SJCRH30 (cell line): Measurements from ENCODE around the gene LAMA5. TPM values are rescaled to one million over a fixed set of nuclear protein-coding genes. Genes with fewer than 3 reads are reported as not detected.

Experiments used
- DNase-seq, 2 experiments: peaks; one replicate each; pipeline ENCODE4 v3.0.0-alpha.2; 2015 to 2020
- H3K27ac ChIP-seq: fragments of 250-450 bp; sonication (Bioruptor Pico); 2 replicates; pipeline ENCODE4 v1.5.1; 2020; ENCODE audit warnings: mild to moderate bottlenecking, moderate library complexity
- H3K27me3 ChIP-seq: fragments of 250-450 bp; sonication (Bioruptor Pico); 2 replicates; pipeline ENCODE4 v1.5.1; 2020; ENCODE audit warnings: mild to moderate bottlenecking, moderate library complexity
- H3K36me3 ChIP-seq: fragments of 250-450 bp; sonication (Bioruptor Pico); 2 replicates; pipeline ENCODE4 v1.5.1; 2020; ENCODE audit warnings: mild to moderate bottlenecking, moderate library complexity
- H3K4me1 ChIP-seq: fragments of 250-450 bp; sonication (Bioruptor Pico); 2 replicates; pipeline ENCODE4 v1.5.1; 2020; ENCODE audit warnings: mild to moderate bottlenecking, moderate library complexity
- H3K4me3 ChIP-seq: fragments of 250-450 bp; sonication (Bioruptor Pico); 2 replicates; pipeline ENCODE4 v1.5.1; 2020; ENCODE audit warnings: mild to moderate bottlenecking, moderate library complexity
- H3K9me3 ChIP-seq: fragments of 250-450 bp; sonication (Bioruptor Pico); replicated peaks from 2 replicates; pipeline ENCODE4 v1.5.1; 2020; ENCODE audit warnings: mild to moderate bottlenecking, moderate library complexity
- total RNA-seq: library from RNA; depleted of rRNA; stranded (reverse); fragments of >200 nt; shearing (Covaris generic); gene quantifications from 2 replicates; pipeline ENCODE4 v1.2.3, GENCODE V29; 2014

The LAMA5 gene
- total RNA-seq, 1 experiment from 2014 or later: 43.8 TPM

GRCh38 chr20:62408055-62408454 is 40.9 kb upstream of the LAMA5 start:
- no peak overlapping the region for H3K4me3 ChIP-seq
- H3K27me3 ChIP-seq: peaks cover 47% of the 10 kb centered on the region
- no peaks in the 10 kb centered on the region for H3K9me3 ChIP-seq
- no peaks in the 10 kb centered on the region for H3K36me3 ChIP-seq
- no peak for DNase-seq
- H3K4me1 ChIP-seq: peaks cover 8% of the 10 kb centered on the region; the same call in 1 of the 2 replicates
- no peak overlapping the region for H3K27ac ChIP-seq

GRCh38 chr20:62407221-62407992 is 40.3 kb upstream of the LAMA5 start, which contains the start of gene CABLES2:
TSS of gene CABLES2 (minus strand) at chr20:62407285. CDS start at chr20:62407276, 9 bp downstream.
- Histone ChIP-seq H3K27me3 (peaks cover 41% of the 10 kb centered on the region), H3K27ac (no peak within 1 kb of the TSS), H3K9me3 (no peaks in the 10 kb centered on the region), H3K4me3 (peak within 1 kb of the TSS; percentile 70), H3K4me1 (peaks cover 8% of the 10 kb centered on the region; the same call in 1 of the 2 replicates), H3K36me3 (no peaks in the 10 kb centered on the region)
- peak; percentile 98 to 99 for DNase-seq

- no peak for DNase-seq
- Histone ChIP-seq H3K4me1 (peaks cover 8% of the 10 kb centered on the region; the same call in 1 of the 2 replicates), H3K36me3 (no peaks in the 10 kb centered on the region), H3K27me3 (peaks cover 41% of the 10 kb centered on the region), H3K9me3 (no peaks in the 10 kb centered on the region), H3K27ac (no peak overlapping the region), H3K4me3 (peak overlapping the region; percentile 70)
Measured at GRCh38 chr20:62406635-62407176, 39.6 kb upstream of the LAMA5 start.

DNA sequence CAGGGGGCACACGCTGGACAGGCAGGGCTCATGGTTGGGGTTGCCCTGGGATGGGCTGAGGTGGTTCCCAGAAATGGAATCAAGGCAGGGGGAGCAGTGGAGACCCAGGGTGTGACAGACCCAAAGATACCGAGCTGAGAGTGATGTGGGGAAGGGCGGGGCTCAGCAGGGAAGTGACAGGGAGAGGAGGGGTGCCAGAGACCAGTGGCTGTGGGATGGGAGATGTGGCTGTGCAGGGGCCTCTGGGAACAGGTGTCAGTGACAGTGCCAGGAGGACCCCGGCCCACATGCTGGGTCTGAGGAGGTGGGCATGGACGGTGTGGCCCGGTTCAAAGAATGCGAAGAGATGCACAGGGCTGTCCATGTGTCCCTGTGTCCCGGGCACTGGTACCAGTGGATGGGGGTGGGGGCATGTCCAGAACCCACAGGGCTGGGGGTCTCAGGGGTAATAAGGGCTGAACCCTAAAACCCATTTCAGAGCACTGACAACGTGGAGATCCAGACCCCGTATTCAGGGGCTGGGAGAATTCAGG is 38.9 kb upstream of the LAMA5 start:
- Histone ChIP-seq H3K9me3 (no peaks in the 10 kb centered on the region), H3K27me3 (peaks cover 34% of the 10 kb centered on the region), H3K4me3 (peak overlapping the region; percentile 70), H3K36me3 (no peaks in the 10 kb centered on the region), H3K27ac (no peak overlapping the region), H3K4me1 (peaks cover 8% of the 10 kb centered on the region; the same call in 1 of the 2 replicates)
- DNase-seq: no peak

- no peaks in the 10 kb centered on the region for H3K9me3 ChIP-seq
- peaks cover 30% of the 10 kb centered on the region for H3K27me3 ChIP-seq
- H3K27ac ChIP-seq: no peak overlapping the region
- H3K4me1 ChIP-seq: peaks cover 8% of the 10 kb centered on the region; the same call in 1 of the 2 replicates
- H3K36me3 ChIP-seq: no peaks in the 10 kb centered on the region
- H3K4me3 ChIP-seq: no peak overlapping the region
- peak; percentile 81 to 82 for DNase-seq
Measured at GRCh38 chr20:62405108-62405980, 38.2 kb upstream of the LAMA5 start.

DNA sequence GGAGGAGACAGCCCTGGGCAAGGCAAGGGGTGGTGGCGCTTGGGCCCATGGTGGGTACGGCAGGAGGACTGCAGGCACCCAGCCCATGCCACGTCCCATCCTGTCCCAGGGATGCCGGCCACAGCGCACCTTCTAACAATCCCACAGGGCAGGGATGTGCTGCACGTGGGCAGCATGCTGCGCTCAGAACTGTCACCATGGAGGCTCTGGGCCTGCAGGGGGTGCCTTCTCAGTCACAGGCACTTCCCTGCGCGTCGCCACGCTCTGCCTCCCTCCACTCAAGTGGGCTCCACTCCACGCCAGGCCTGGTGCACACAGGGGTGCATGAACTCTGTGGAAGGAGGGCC is 37.6 kb upstream of the LAMA5 start:
- Histone ChIP-seq H3K27ac (no peak overlapping the region), H3K36me3 (no peaks in the 10 kb centered on the region), H3K27me3 (peaks cover 24% of the 10 kb centered on the region), H3K4me1 (peaks cover 8% of the 10 kb centered on the region; the same call in 1 of the 2 replicates), H3K9me3 (no peaks in the 10 kb centered on the region), H3K4me3 (no peak overlapping the region)
- DNase-seq: no peak

- H3K9me3 ChIP-seq: no peaks in the 10 kb centered on the region
- DNase-seq: no peak
- H3K4me3 ChIP-seq: no peak overlapping the region
- H3K36me3 ChIP-seq: no peaks in the 10 kb centered on the region
- peaks cover 8% of the 10 kb centered on the region; the same call in 1 of the 2 replicates for H3K4me1 ChIP-seq
- no peak overlapping the region for H3K27ac ChIP-seq
- H3K27me3 ChIP-seq: peaks cover 18% of the 10 kb centered on the region
Measured at GRCh38 chr20:62404112-62404665, 37.1 kb upstream of the LAMA5 start.

DNA sequence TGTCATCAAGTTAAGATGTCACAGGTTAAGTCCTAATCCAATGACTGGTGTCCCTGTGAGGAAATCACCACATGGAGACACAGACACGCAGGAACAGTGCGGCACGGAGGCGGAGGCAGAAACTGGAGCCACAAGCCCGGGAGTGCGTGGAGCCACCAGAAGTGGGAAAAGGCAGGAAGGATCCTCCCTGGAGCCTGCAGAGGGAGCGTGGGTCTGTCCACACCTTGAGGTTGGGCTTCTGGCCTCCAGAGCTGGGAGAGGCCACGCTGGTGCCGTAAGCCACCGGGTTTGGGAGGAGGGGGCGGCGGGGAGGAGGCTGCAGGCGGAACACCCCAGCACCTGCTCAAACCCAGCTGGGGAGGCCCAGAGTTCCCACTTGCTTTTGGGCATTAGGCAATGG is 36.2 kb upstream of the LAMA5 start:
- Histone ChIP-seq H3K36me3 (no peaks in the 10 kb centered on the region), H3K4me1 (peaks cover 8% of the 10 kb centered on the region; the same call in 1 of the 2 replicates), H3K27ac (no peak overlapping the region), H3K4me3 (no peak overlapping the region), H3K9me3 (no peaks in the 10 kb centered on the region), H3K27me3 (peaks cover 10% of the 10 kb centered on the region)
- no peak for DNase-seq

DNA sequence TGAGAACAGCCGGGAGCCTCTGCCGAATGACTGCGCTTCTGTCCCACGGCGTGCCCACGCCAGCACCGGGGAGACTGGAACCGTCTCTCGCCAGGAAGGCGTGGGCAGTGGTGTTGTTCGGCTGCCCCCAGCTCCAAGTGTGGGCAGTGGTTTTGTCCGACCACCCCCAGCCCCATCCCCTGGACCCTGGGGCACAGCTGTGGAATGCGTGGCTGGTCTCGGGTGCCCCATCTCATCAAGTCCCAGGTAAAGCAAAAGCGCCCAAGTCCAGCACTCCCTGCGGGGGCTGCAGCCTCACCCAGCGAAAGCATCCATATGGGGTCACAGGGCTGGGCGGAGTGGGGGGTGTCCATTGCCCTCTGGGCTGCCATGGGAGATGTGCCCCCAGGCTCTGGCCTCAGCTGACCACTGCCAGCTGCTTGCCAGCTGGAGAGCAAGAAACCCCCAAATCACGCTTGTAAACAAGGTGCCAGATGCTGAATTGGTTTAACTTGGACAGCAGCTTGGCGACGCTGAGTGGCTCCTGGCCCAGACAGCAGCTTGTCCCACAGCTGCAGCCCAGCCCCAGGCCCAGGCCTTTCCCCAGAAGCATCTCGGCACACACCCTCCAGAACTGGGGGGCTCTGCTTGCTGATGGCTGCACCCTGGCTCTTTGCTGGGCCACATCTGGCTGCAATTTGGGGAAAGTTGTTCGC is 35.5 kb upstream of the LAMA5 start:
- Histone ChIP-seq H3K27ac (no peak overlapping the region), H3K4me3 (no peak overlapping the region), H3K36me3 (no peaks in the 10 kb centered on the region), H3K27me3 (peaks cover 2% of the 10 kb centered on the region), H3K4me1 (peaks cover 8% of the 10 kb centered on the region; the same call in 1 of the 2 replicates), H3K9me3 (no peaks in the 10 kb centered on the region)
- DNase-seq: no peak

DNA sequence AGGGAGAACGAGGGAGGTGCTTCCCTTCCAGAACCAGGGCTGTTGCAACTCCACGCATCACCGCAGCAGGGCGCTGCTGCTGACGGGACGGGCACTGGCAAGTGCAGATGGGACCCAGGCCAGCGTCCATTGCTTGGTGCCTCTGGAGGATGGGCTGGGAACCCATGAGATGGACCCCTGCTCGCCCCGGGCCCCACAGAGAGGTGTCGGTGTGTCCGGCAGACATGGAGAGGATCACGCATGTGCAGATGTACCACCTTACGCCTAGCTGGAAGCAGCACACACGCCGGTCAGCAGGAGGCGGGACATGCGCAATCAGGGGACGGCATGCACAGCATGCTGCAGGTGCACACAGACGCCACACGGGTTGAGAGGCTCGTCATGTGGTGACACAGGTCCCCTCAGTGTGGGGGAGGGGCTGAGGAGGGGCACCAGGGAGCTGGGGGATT is 34.2 kb upstream of the LAMA5 start:
- Histone ChIP-seq H3K4me3 (no peak overlapping the region), H3K9me3 (no peaks in the 10 kb centered on the region), H3K27me3 (no peaks in the 10 kb centered on the region), H3K27ac (no peak overlapping the region), H3K36me3 (no peaks in the 10 kb centered on the region), H3K4me1 (peaks cover 3% of the 10 kb centered on the region; the same call in 1 of the 2 replicates)
- DNase-seq: no peak

DNA sequence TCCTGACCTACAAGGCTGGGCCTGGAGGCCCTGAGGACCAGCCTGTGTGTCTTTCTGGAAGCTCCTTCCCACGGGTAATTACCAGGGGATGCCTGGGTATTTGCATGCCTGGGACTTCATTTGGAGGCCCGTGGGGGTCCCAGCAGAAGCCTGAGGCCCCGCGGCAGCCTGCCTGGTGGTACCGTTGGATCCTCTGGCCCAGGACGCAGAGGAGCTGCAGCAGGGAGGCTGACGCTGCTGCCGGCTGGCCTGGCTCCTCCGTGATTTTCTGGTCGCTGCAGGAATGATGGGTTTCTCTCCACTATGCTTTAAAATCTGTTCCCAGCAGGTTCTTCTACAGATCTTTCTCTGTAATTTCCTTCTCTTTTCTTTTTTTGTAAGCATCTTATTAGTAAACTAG is 33.4 kb upstream of the LAMA5 start:
- no peak overlapping the region for H3K4me3 ChIP-seq
- DNase-seq: no peak
- H3K4me1 ChIP-seq: no peaks in the 10 kb centered on the region
- no peak overlapping the region for H3K27ac ChIP-seq
- no peaks in the 10 kb centered on the region for H3K36me3 ChIP-seq
- no peaks in the 10 kb centered on the region for H3K9me3 ChIP-seq
- H3K27me3 ChIP-seq: no peaks in the 10 kb centered on the region

GRCh38 chr20:62400021-62400420 is 32.9 kb upstream of the LAMA5 start:
- H3K27me3 ChIP-seq: no peaks in the 10 kb centered on the region
- H3K4me3 ChIP-seq: no peak overlapping the region
- no peak overlapping the region for H3K27ac ChIP-seq
- H3K9me3 ChIP-seq: no peaks in the 10 kb centered on the region
- no peaks in the 10 kb centered on the region for H3K4me1 ChIP-seq
- H3K36me3 ChIP-seq: no peaks in the 10 kb centered on the region
- DNase-seq: no peak

DNA sequence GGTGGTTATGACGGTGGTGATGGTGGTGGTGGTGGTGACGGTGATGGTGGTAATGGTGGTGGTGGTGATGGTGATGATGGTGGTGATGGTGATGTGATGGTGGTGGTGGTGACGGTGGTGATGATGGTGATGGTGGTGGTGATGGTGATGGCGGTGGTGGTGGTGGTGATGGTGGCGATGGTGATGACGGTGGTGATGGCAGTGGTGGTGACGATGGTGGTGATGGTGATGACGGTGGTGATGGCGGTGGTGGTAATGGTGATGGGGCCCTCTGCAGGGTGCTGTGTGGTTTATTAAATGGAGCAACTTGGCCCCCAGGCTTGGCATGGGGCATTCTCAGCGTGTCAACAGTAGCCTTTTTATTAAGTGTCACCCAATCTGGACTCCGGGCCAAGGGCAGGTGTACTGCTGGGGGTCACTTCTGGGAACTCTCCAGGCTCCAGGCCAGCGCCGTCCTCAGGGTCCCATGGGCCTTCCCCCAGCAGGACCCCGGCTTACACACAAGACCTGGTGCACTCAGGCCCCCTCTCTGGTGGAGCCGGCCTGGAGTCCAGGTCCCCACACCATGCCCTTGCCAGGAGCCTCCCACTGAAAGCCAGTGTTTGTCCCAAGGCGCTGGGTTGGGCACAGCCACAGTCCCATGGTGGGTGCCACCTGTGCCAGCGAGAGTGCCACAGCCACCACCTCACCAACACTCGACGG is 31.2 kb upstream of the LAMA5 start:
- no peak overlapping the region for H3K4me3 ChIP-seq
- no peak for DNase-seq
- no peaks in the 10 kb centered on the region for H3K4me1 ChIP-seq
- H3K27ac ChIP-seq: no peak overlapping the region
- H3K27me3 ChIP-seq: no peaks in the 10 kb centered on the region
- 0 out of 2 replicates have a peak, but pooled peaks cover 3% of the 10 kb centered on the region for H3K36me3 ChIP-seq
- H3K9me3 ChIP-seq: no peaks in the 10 kb centered on the region
